Breast epithelium (tissue), 3 donors: Measurements from ENCODE around the gene FLT3LG.

Experiments
- POLR2A ChIP-seq: fragments of 450-650 bp; IDR thresholded peaks from one replicate; pipeline ENCODE4 v1.6.1; 2016; ENCODE audit warnings: antibody characterized with exemption, mild to moderate bottlenecking, moderate library complexity
- POLR2AphosphoS5 ChIP-seq, 3 donors: sonication (generic); formaldehyde crosslinking; IDR thresholded peaks; one replicate each; pipeline ENCODE4 v1.6.1; 2017; ENCODE audit warnings: antibody characterized with exemption in 3 of 3
- TF ChIP-seq, protein P1 (sequence below), 3 donors: fragments of 450-650 bp; IDR thresholded peaks; one replicate each; pipeline ENCODE4 v1.5.1; 2016 to 2017; ENCODE audit warnings: antibody characterized with exemption in 3 of 3, mild to moderate bottlenecking in 3 of 3, moderate library complexity in 3 of 3

GRCh38 chr19:49430172-49430677 is 43.8 kb upstream of the FLT3LG start:
- TF ChIP-seq, protein P1, sequence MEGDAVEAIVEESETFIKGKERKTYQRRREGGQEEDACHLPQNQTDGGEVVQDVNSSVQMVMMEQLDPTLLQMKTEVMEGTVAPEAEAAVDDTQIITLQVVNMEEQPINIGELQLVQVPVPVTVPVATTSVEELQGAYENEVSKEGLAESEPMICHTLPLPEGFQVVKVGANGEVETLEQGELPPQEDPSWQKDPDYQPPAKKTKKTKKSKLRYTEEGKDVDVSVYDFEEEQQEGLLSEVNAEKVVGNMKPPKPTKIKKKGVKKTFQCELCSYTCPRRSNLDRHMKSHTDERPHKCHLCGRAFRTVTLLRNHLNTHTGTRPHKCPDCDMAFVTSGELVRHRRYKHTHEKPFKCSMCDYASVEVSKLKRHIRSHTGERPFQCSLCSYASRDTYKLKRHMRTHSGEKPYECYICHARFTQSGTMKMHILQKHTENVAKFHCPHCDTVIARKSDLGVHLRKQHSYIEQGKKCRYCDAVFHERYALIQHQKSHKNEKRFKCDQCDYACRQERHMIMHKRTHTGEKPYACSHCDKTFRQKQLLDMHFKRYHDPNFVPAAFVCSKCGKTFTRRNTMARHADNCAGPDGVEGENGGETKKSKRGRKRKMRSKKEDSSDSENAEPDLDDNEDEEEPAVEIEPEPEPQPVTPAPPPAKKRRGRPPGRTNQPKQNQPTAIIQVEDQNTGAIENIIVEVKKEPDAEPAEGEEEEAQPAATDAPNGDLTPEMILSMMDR (IDR thresholded peaks at IDR 0.05): no peak
- TF ChIP-seq POLR2A (no peak), POLR2AphosphoS5 (IDR thresholded peaks at IDR 0.05) (no peak)
